ENCODE data around the gene COL1A2. TPM values are rescaled to one million over a fixed set of nuclear protein-coding genes. Genes with fewer than 3 reads are reported as not detected.

COL1A2 gene
- total RNA-seq, 2 donors from 2014 or later = not detected

- no peaks in the 10 kb centered on the region for H3K9me3 Mint-ChIP-seq
- no peak overlapping the region for H3K27ac Mint-ChIP-seq
- H3K27me3 Mint-ChIP-seq = peaks cover 18% of the 10 kb centered on the region
- H3K4me1 Mint-ChIP-seq = no peaks in the 10 kb centered on the region
- H3K36me3 Mint-ChIP-seq (ENCODE audit: low read depth) = no peaks in the 10 kb centered on the region
- no peak overlapping the region for H3K4me3 Mint-ChIP-seq
- no peak for ATAC-seq (replicated peaks)
Observed at GRCh38 chr7:94374231-94374630, 20.5 kb upstream of the COL1A2 start.

- Mint-ChIP-seq H3K4me1 (no peaks in the 10 kb centered on the region), H3K27me3 (peaks cover 21% of the 10 kb centered on the region), H3K4me3 (no peak overlapping the region), H3K27ac (no peak overlapping the region), H3K36me3 (ENCODE audit: low read depth) (no peaks in the 10 kb centered on the region), H3K9me3 (no peaks in the 10 kb centered on the region)
- ATAC-seq (replicated peaks) = no peak
Observed at GRCh38 chr7:94374721-94375566, 19.8 kb upstream of the COL1A2 start.

- H3K36me3 Mint-ChIP-seq (ENCODE audit: low read depth) = no peaks in the 10 kb centered on the region
- ATAC-seq (replicated peaks) = no peak
- no peak overlapping the region for H3K27ac Mint-ChIP-seq
- H3K27me3 Mint-ChIP-seq = peaks cover 17% of the 10 kb centered on the region
- H3K4me3 Mint-ChIP-seq = no peak overlapping the region
- no peaks in the 10 kb centered on the region for H3K9me3 Mint-ChIP-seq
- H3K4me1 Mint-ChIP-seq = no peaks in the 10 kb centered on the region
Observed at GRCh38 chr7:94375691-94376090, 19.0 kb upstream of the COL1A2 start.

- Mint-ChIP-seq H3K27me3 (peaks cover 17% of the 10 kb centered on the region), H3K27ac (no peak overlapping the region), H3K36me3 (ENCODE audit: low read depth) (no peaks in the 10 kb centered on the region), H3K4me3 (no peak overlapping the region), H3K9me3 (no peaks in the 10 kb centered on the region), H3K4me1 (no peaks in the 10 kb centered on the region)
- no peak for ATAC-seq (replicated peaks)
Observed at GRCh38 chr7:94376281-94376680, 18.4 kb upstream of the COL1A2 start.

- Mint-ChIP-seq H3K36me3 (ENCODE audit: low read depth) (no peaks in the 10 kb centered on the region), H3K27me3 (peaks cover 17% of the 10 kb centered on the region), H3K9me3 (no peaks in the 10 kb centered on the region), H3K4me3 (no peak overlapping the region), H3K27ac (no peak overlapping the region), H3K4me1 (no peaks in the 10 kb centered on the region)
- no peak for ATAC-seq (replicated peaks)
Observed at GRCh38 chr7:94378356-94378755, 16.3 kb upstream of the COL1A2 start.

- no peak overlapping the region for H3K4me3 Mint-ChIP-seq
- no peak for ATAC-seq (replicated peaks)
- no peaks in the 10 kb centered on the region for H3K9me3 Mint-ChIP-seq
- H3K4me1 Mint-ChIP-seq = no peaks in the 10 kb centered on the region
- H3K27ac Mint-ChIP-seq = no peak overlapping the region
- no peaks in the 10 kb centered on the region for H3K36me3 Mint-ChIP-seq (ENCODE audit: low read depth)
- peaks cover 17% of the 10 kb centered on the region for H3K27me3 Mint-ChIP-seq
Observed at GRCh38 chr7:94380264-94380663, 14.4 kb upstream of the COL1A2 start.

GRCh38 chr7:94382132-94382531, 12.6 kb upstream of the COL1A2 start:
- peaks cover 14% of the 10 kb centered on the region for H3K27me3 Mint-ChIP-seq
- no peak overlapping the region for H3K4me3 Mint-ChIP-seq
- ATAC-seq (replicated peaks) = no peak
- H3K36me3 Mint-ChIP-seq (ENCODE audit: low read depth) = no peaks in the 10 kb centered on the region
- H3K9me3 Mint-ChIP-seq = no peaks in the 10 kb centered on the region
- no peak overlapping the region for H3K27ac Mint-ChIP-seq
- no peaks in the 10 kb centered on the region for H3K4me1 Mint-ChIP-seq

GRCh38 chr7:94382746-94383145, 11.9 kb upstream of the COL1A2 start:
- Mint-ChIP-seq H3K27ac (no peak overlapping the region), H3K9me3 (no peaks in the 10 kb centered on the region), H3K4me3 (no peak overlapping the region), H3K27me3 (peaks cover 8% of the 10 kb centered on the region), H3K4me1 (no peaks in the 10 kb centered on the region), H3K36me3 (ENCODE audit: low read depth) (no peaks in the 10 kb centered on the region)
- no peak for ATAC-seq (replicated peaks)

- Mint-ChIP-seq H3K4me1 (no peaks in the 10 kb centered on the region), H3K4me3 (no peak overlapping the region), H3K9me3 (no peaks in the 10 kb centered on the region), H3K27me3 (peaks cover 6% of the 10 kb centered on the region), H3K36me3 (ENCODE audit: low read depth) (no peaks in the 10 kb centered on the region), H3K27ac (no peak overlapping the region)
- no peak for ATAC-seq (replicated peaks)
Observed at GRCh38 chr7:94384315-94384714, 10.4 kb upstream of the COL1A2 start.

- Mint-ChIP-seq H3K27me3 (peaks cover 12% of the 10 kb centered on the region), H3K36me3 (ENCODE audit: low read depth) (no peaks in the 10 kb centered on the region), H3K4me1 (no peaks in the 10 kb centered on the region), H3K4me3 (no peak overlapping the region), H3K27ac (no peak overlapping the region), H3K9me3 (no peaks in the 10 kb centered on the region)
- no peak for ATAC-seq (replicated peaks)
Observed at GRCh38 chr7:94386416-94386815, 8.3 kb upstream of the COL1A2 start.

- Mint-ChIP-seq H3K9me3 (no peaks in the 10 kb centered on the region), H3K27me3 (peaks cover 21% of the 10 kb centered on the region), H3K27ac (no peak overlapping the region), H3K4me1 (no peaks in the 10 kb centered on the region), H3K4me3 (no peak overlapping the region), H3K36me3 (ENCODE audit: low read depth) (no peaks in the 10 kb centered on the region)
- no peak for ATAC-seq (replicated peaks)
Observed at GRCh38 chr7:94388540-94388939, 6.2 kb upstream of the COL1A2 start.

GRCh38 chr7:94389381-94389780, 5.3 kb upstream of the COL1A2 start:
- no peak for ATAC-seq (replicated peaks)
- Mint-ChIP-seq H3K27ac (no peak overlapping the region), H3K4me1 (no peaks in the 10 kb centered on the region), H3K4me3 (no peak overlapping the region), H3K27me3 (peaks cover 22% of the 10 kb centered on the region), H3K36me3 (ENCODE audit: low read depth) (no peaks in the 10 kb centered on the region), H3K9me3 (no peaks in the 10 kb centered on the region)

GRCh38 chr7:94391726-94392392, 2.8 kb upstream of the COL1A2 start:
- no peak for ATAC-seq (replicated peaks)
- H3K27me3 Mint-ChIP-seq = peaks cover 41% of the 10 kb centered on the region
- peaks cover 5% of the 10 kb centered on the region for H3K4me1 Mint-ChIP-seq
- H3K36me3 Mint-ChIP-seq (ENCODE audit: low read depth) = no peaks in the 10 kb centered on the region
- no peak overlapping the region for H3K27ac Mint-ChIP-seq
- H3K4me3 Mint-ChIP-seq = no peak overlapping the region
- H3K9me3 Mint-ChIP-seq = no peaks in the 10 kb centered on the region

- no peak overlapping the region for H3K4me3 Mint-ChIP-seq
- peaks cover 42% of the 10 kb centered on the region for H3K27me3 Mint-ChIP-seq
- no peaks in the 10 kb centered on the region for H3K9me3 Mint-ChIP-seq
- no peaks in the 10 kb centered on the region for H3K36me3 Mint-ChIP-seq (ENCODE audit: low read depth)
- H3K4me1 Mint-ChIP-seq = peaks cover 5% of the 10 kb centered on the region
- no peak overlapping the region for H3K27ac Mint-ChIP-seq
- ATAC-seq (replicated peaks) = no peak
Observed at GRCh38 chr7:94392393-94392786, 2.3 kb upstream of the COL1A2 start.

Measured in activated T-helper 17 cell treated with anti-CD3 and anti-CD28 coated beads, Interleukin-2, amount 50 U/mL, for 72 hours (primary cell).